GM23338 (cell line): ENCODE data around the gene UBAC1. TPM values are rescaled to one million over a fixed set of nuclear protein-coding genes. Genes with fewer than 3 reads are reported as not detected.
A peak's percentile ranks its signal among the peaks of the same experiment; 100 is the strongest.

ENCODE experiments used
- ATAC-seq: fragments of 200-7000 bp; cut with Tn5 transposase; 3 replicates; pipeline ENCODE4 v1.9.1; 2020
- DNase-seq: peaks from one replicate; pipeline ENCODE4 v3.0.0-alpha.2; 2015; ENCODE audit warnings: low spot score
- H2AFZ ChIP-seq: fragments of 200-600 bp; sonication (generic); 2 replicates; pipeline ENCODE4 v1.8.0; 2016; ENCODE audit warnings: antibody characterized with exemption, mild to moderate bottlenecking, moderate library complexity
- H3F3A ChIP-seq: fragments of 200-600 bp; sonication (generic); replicated peaks from 2 replicates; pipeline ENCODE4 v1.8.0; 2017; ENCODE audit warnings: antibody characterized with exemption, mixed run types, low read depth
- H3K27ac ChIP-seq: fragments of 200-600 bp; sonication (generic); 2 replicates; pipeline ENCODE4 v1.6.1; 2016; ENCODE audit warnings: low read depth
- H3K27me3 ChIP-seq: fragments of 200-600 bp; sonication (generic); 2 replicates; pipeline ENCODE4 v1.8.0; 2016; ENCODE audit warnings: mild to moderate bottlenecking, mixed run types, moderate library complexity; ENCODE audit not compliant: insufficient read depth
- H3K36me3 ChIP-seq: fragments of 200-600 bp; sonication (generic); 2 replicates; pipeline ENCODE4 v1.8.0; 2016; ENCODE audit warnings: mild to moderate bottlenecking; ENCODE audit not compliant: insufficient read depth
- H3K4me1 ChIP-seq: fragments of 200-600 bp; sonication (generic); 2 replicates; pipeline ENCODE4 v1.8.0; 2016; ENCODE audit warnings: mild to moderate bottlenecking, moderate library complexity; ENCODE audit not compliant: insufficient read depth
- H3K4me2 ChIP-seq: fragments of 200-600 bp; sonication (generic); 2 replicates; pipeline ENCODE4 v1.7.1; 2017; ENCODE audit warnings: mixed run types
- H3K4me3 ChIP-seq: fragments of 200-600 bp; sonication (generic); 2 replicates; pipeline ENCODE4 v1.6.1; 2016; ENCODE audit warnings: mixed run types
- H3K79me2 ChIP-seq: fragments of 200-600 bp; sonication (generic); replicated peaks from 2 replicates; pipeline ENCODE4 v1.8.0; 2017; ENCODE audit warnings: mild to moderate bottlenecking; ENCODE audit not compliant: insufficient read depth
- H3K9me2 ChIP-seq: fragments of 200-600 bp; sonication (generic); 2 replicates; pipeline ENCODE4 v1.8.0; 2017; ENCODE audit not compliant: insufficient read depth
- H4K20me1 ChIP-seq: fragments of 200-600 bp; sonication (generic); replicated peaks from 2 replicates; pipeline ENCODE4 v1.8.0; 2017; ENCODE audit warnings: mild to moderate bottlenecking; ENCODE audit not compliant: insufficient read depth
- H3K27ac Mint-ChIP-seq: 2 replicates; pipeline ENCODE4 v1.8.0; 2020; ENCODE audit warnings: inconsistent platforms, mild to moderate bottlenecking, moderate library complexity, mixed read lengths
- H3K27me3 Mint-ChIP-seq: 3 replicates; pipeline ENCODE4 v1.8.0; 2022; ENCODE audit warnings: low read depth, mild to moderate bottlenecking, moderate library complexity, mixed read lengths, inconsistent platforms; ENCODE audit not compliant: insufficient read depth, poor library complexity
- H3K36me3 Mint-ChIP-seq: 3 replicates; pipeline ENCODE4 v1.8.0; 2021; ENCODE audit warnings: low read depth, mild to moderate bottlenecking, inconsistent platforms, moderate library complexity, mixed read lengths
- H3K4me1 Mint-ChIP-seq: 3 replicates; pipeline ENCODE4 v1.8.0; 2020; ENCODE audit warnings: mild to moderate bottlenecking, inconsistent platforms, mixed read lengths
- H3K4me3 Mint-ChIP-seq: 3 replicates; pipeline ENCODE4 v1.8.0; 2021; ENCODE audit warnings: moderate library complexity, mild to moderate bottlenecking, inconsistent platforms, mixed read lengths
- H3K9me3 Mint-ChIP-seq: 3 replicates; pipeline ENCODE4 v1.8.0; 2020; ENCODE audit warnings: moderate library complexity, mild to moderate bottlenecking, inconsistent platforms, mixed read lengths
- CREB1 ChIP-seq: fragments of 250-450 bp; sonication (Bioruptor Pico); IDR thresholded peaks from 2 replicates; pipeline ENCODE4 v1.5.0; 2020; ENCODE audit warnings: low read depth, mild to moderate bottlenecking, moderate library complexity
- ETS1 ChIP-seq: IDR thresholded peaks from 2 replicates; pipeline ENCODE4 v1.6.1; 2016; ENCODE audit warnings: antibody characterized with exemption
- EZH2 ChIP-seq: fragments of 200-600 bp; sonication (generic); IDR thresholded peaks from one replicate; pipeline ENCODE4 v1.8.0; 2017; ENCODE audit warnings: antibody characterized with exemption, mild to moderate bottlenecking, low read depth; ENCODE audit not compliant: unreplicated experiment
- JUNB ChIP-seq: IDR thresholded peaks from one replicate; pipeline ENCODE4 v1.6.1; 2016; ENCODE audit warnings: antibody characterized with exemption; ENCODE audit not compliant: unreplicated experiment
- REST ChIP-seq: IDR thresholded peaks from one replicate; pipeline ENCODE4 v1.6.1; 2018; ENCODE audit warnings: antibody characterized with exemption; ENCODE audit not compliant: unreplicated experiment
- ZNF114 ChIP-seq: fragments of 250-450 bp; sonication (Bioruptor Pico); IDR thresholded peaks from 2 replicates; pipeline ENCODE4 v1.5.0; 2020; ENCODE audit warnings: mild to moderate bottlenecking, moderate library complexity
- ZNF462 ChIP-seq: fragments of 250-450 bp; sonication (Bioruptor Pico); IDR thresholded peaks from 2 replicates; pipeline ENCODE4 v1.5.0; 2020; ENCODE audit warnings: mild to moderate bottlenecking, moderate library complexity
- long read RNA-seq: library from polyadenylated mRNA; unstranded; transcript quantifications from one replicate; pipeline ENCODE4 v2.0.0, GENCODE V29; 2020; ENCODE audit not compliant: unreplicated experiment
- polyA plus RNA-seq: library from polyadenylated mRNA; unstranded; fragments of >200 nt; fragmentation: Nextera tagmentation; extraction: Ambion mirVana; gene quantifications from 2 replicates; pipeline ENCODE4 v1.2.1, GENCODE V29; 2016
- total RNA-seq: library from RNA; depleted of rRNA; stranded (reverse); fragments of >200 nt; shearing (Covaris generic); gene quantifications from 2 replicates; pipeline ENCODE4 v1.2.3, GENCODE V29; 2014; rRNA removed

Gene UBAC1
- 86.6 and 95.7 TPM in 2 replicates for total RNA-seq
- polyA plus RNA-seq, result 63.2 and 71.6 TPM in 2 replicates
- long read RNA-seq, transcript UBAC1-201 (10 exons, 1,867 nt), result major isoform, 15 of 23 reads
- long read RNA-seq, partial matches to known transcripts, result 7 of 23 reads
- long read RNA-seq, other reads (novel, unspliced or antisense), result 1 of 23 reads

- H3K4me3 Mint-ChIP-seq, result peak within 1 kb of the TSS; percentile 86
- Histone ChIP-seq H4K20me1 (peaks cover 18% of the 10 kb centered on the region), H3K36me3 (no peaks in the 10 kb centered on the region), H3K27ac (no peak within 1 kb of the TSS), H3K4me2 (peak within 1 kb of the TSS; percentile 99), H3K27me3 (no peaks in the 10 kb centered on the region), H2AFZ (peak within 1 kb of the TSS; percentile 94; the same call in 1 of the 2 replicates), H3K4me3 (peak within 1 kb of the TSS; percentile 97), H3F3A (0 out of 2 replicates have a peak, but pooled peaks cover 9% of the 10 kb centered on the region), H3K79me2 (peaks cover 44% of the 10 kb centered on the region), H3K4me1 (peaks cover 7% of the 10 kb centered on the region; the same call in 1 of the 2 replicates), H3K9me2 (no peaks in the 10 kb centered on the region)
- H3K4me1 Mint-ChIP-seq, result peaks cover 22% of the 10 kb centered on the region
- no peaks in the 10 kb centered on the region for H3K36me3 Mint-ChIP-seq
- no peaks in the 10 kb centered on the region for H3K9me3 Mint-ChIP-seq
- peaks cover 15% of the 10 kb centered on the region for H3K27me3 Mint-ChIP-seq
- no peak within 1 kb of the TSS; the same call in 1 of the 2 replicates for H3K27ac Mint-ChIP-seq
- TF ChIP-seq CREB1 (CRISPR knock-in tag) (peak; percentile 98), ETS1 (peak; percentile 96), JUNB (no peak), ZNF114 (CRISPR knock-in tag) (no peak), EZH2 (no peak), ZNF462 (CRISPR knock-in tag) (no peak), REST (no peak)
- ATAC-seq (peak; percentile 76), DNase-seq (peak; percentile 97)
Measured at GRCh38 chr9:135961277-135961715, at the start of gene UBAC1. UBAC1 (minus strand) TSS chr9:135961373; CDS start chr9:135961162, 211 bp downstream.
